GM19239 (cell line): ENCODE results near the gene CHMP3.
"Not testable (repeated sequence)": the region's sequence is repeated elsewhere in the genome, so short reads cannot be mapped to it uniquely, and the experiment has no call there.

ENCODE experiments used
- DNase-seq: peaks from one replicate; pipeline ENCODE4 v3.0.0; 2011; ENCODE audit warnings: low spot score; ENCODE audit not compliant: insufficient read length
- FAIRE-seq: peaks from 2 replicates; lab custom pipeline; 2011; peaks lifted over from hg19 to GRCh38; lab: Jason Lieb, UNC

Gene CHMP3

DNA sequence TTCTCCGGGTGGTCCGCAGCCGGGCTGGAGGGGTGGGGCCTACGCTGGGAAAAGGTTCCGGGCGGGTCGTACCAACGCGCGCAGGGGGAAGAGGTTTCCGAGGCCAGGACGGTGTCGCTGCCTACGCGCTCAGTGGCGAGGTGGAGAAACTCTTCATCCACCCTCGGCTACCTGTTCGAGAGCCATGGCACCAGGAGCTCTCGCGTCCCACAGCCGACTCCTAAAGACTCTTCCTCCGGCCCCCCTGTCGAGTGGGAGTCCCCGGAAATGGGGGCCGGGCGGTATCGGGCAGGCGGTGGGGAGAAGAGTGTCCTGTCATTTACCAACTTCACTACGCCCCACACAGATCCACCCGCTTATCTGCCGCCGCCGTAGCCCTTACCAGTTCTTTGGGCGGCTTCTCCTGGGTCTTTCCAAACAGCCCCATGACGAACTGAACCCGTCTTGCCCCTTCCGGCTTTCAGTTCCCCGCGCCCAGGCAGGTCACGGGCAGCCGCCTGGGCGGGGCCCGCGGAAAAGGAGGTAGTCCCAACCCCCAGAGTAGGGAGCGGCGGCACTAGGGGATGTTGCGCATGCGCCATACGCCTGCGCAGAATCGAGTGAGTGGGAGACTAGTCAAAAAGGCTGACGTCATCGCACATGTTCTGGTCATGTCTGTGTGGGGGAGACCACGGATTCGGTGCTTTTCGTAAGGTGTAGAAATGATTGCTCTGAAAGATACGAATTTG lies at the start of gene CHMP3:
Gene CHMP3 (minus strand): TSS at position 522 of the 728 bp plus-strand sequence. CDS start 95 bp downstream, at position 427.
- FAIRE-seq, result peak; percentile 93

DNA sequence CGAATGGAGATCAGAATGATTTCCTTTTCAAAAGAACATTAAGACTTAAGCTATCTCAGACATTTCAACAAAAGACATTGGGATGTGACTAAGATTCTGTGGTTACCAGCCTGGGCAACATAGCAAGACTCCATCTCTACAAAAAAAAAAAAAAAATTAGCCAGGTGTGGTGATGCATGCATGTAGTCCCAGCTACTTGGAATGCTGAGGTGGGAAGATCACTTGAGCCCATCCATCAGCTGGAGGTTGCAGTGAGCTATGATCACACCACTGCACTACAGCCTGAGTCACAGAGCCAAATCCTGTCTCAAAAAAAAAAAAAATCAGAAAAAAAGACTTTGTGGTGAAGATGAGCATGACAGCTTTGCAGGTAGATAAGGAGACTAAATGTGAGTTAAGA lies 47.6 kb upstream of the CHMP3 start:
- FAIRE-seq (no peak), DNase-seq (no peak)

More for the DNA sequence above, at the start of gene CHMP3:
- peak; percentile 90 for DNase-seq

DNA sequence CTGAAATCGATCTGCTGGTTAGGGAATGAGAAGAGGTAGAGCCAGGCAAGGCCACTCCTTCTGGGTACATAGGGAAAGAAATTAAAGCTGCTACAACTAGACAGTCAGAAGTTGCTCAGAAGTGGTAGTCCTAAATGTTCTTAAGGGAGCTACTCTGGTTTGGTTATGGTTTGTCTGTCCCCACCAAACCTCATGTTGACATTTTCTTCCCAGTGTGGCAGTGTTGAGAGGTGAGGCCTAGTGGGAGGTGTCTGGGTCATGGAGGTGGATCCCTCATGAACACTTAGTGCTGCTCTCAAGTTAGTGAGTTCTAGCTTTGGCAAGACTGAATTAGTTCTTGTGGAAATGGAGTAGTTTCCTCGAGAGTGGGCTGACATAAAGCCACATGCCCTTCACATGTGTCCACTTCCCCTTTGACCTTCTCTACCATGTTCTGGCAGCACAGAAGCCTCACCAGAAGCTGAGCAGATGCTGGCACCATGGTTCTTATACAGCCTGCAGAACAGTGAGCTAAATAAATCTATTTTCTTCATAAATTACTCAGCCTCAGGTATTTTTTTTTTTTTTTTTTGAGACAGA lies 45.7 kb upstream of the CHMP3 start:
- FAIRE-seq (no peak), DNase-seq (no peak)

DNA sequence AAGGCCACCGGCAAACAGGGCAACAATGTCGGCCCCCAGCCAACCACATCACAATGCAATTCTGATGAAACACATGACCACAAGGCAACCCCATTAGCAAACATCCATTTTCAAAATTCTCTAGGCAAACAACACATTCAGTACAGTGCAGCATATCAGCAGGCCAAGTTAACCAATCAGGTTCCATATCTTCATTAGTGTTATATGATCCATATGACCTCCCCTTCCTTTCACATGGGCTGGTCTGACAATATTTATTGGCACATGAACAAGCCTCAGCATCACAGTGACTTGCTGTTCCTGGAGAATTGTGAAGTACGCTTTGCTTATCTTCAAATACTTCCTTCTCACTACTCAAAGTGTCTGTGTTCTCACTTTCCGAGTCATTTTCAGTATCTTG lies 40.7 kb upstream of the CHMP3 start:
- no peak for FAIRE-seq
- no peak for DNase-seq

DNA sequence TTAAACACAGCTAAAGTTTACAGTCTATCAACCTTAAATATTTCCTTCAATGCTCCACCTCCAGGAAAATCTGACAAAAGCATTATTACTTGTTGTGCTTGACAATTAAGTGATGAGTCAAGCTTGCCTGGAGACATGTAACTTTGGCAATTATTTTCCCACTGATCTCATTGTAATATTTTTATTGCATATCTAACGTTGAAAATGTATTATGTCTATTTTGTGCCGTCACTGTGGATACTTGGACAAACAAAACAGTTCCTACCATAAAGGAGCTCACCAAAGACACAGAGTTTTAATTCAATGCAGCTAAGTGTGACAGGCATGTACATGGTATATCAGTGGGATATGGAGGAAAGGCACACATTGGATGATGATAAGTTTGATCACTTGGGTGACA lies 35.7 kb upstream of the CHMP3 start:
- DNase-seq, result no peak
- FAIRE-seq, result no peak

DNA sequence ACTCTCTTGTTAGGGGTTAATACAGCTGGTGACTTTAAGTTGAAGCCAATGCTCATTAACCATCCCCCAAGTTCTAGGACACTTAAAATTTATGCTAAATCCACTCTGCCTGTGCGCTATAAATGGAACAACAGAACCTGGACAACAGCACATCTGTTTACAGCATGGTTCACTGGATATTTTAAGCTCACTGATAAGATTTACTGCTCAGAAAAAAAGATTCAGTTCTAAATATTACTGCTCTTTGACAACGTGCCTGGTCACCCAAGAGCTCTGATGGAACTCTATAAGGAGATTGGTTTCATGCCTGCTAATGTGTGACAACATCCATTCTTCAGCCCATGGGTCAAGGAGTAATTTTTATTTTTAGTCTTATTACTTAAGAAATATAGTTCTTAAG lies 32.9 kb upstream of the CHMP3 start:
- FAIRE-seq, result no peak
- no peak for DNase-seq

DNA sequence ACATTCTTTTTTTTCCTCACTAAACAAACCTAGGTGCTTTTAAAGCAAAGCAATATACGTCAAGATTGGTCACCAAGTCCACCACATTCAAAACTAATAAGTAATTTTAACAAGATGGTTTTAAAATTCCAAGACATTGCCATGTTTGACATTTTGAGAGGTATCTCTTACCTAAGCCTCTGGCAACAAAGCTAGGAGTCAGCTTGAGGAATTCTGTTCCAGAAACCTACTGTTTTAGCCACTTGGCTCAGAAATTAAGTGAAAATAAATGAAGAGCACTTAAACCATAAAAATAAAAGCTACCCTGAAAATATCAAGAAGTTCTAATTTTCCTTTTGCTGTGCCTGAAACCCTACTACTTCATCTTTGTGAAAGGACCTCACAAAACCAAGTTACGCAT lies 30.0 kb upstream of the CHMP3 start:
- FAIRE-seq (no peak), DNase-seq (no peak)

DNA sequence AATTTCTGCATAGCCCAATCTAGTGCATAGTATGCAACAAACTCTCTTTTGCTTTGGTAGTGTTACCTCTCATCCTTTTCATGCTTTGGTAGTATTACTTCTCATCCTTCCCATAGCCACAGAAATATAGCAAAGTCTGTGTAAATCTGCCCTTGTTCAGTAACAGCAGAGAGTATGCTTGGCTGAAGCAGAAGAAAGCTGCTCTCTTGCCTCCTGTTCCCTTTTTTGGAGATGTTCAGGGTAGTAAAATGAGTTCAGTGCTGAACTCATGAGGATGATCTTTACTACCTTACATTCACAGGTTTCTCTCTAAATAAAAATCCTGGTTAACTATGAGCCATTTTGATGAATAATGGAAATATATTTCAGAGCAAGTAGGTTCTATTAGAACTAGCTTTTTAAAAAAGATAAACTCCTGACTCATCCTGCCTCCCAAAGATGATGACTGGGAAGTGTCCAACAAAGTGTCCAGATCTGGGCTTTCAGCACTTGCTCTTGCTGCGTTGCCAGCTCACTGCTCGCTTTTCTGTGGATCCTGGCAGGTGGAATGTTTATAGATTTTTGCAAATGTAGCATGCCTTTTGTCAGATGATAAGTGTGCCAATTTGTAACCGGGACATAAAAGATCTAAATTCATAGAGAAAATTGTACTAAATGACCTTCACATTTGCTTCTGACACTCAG lies 29.4 kb upstream of the CHMP3 start:
- FAIRE-seq (no peak), DNase-seq (no peak)

DNA sequence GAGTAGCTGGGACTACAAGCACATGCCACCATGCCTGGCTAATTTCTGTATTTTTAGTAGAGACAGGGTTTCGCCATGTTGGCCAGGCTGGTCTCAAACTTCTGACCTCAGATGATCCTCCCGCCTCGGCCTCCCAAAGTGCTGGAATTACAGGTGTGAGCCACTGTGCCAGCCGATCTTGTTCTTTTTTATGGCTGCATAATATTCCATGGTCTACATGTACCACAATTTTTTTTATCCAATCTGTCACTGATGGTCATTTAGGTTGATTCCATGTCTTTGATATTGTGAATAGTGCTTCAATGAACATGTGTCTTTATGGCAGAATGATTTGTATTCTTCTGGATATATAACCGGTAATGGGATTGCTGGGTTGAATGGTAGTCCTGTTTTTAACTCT lies 26.5 kb upstream of the CHMP3 start:
- DNase-seq, FAIRE-seq: not testable (repeated sequence)

DNA sequence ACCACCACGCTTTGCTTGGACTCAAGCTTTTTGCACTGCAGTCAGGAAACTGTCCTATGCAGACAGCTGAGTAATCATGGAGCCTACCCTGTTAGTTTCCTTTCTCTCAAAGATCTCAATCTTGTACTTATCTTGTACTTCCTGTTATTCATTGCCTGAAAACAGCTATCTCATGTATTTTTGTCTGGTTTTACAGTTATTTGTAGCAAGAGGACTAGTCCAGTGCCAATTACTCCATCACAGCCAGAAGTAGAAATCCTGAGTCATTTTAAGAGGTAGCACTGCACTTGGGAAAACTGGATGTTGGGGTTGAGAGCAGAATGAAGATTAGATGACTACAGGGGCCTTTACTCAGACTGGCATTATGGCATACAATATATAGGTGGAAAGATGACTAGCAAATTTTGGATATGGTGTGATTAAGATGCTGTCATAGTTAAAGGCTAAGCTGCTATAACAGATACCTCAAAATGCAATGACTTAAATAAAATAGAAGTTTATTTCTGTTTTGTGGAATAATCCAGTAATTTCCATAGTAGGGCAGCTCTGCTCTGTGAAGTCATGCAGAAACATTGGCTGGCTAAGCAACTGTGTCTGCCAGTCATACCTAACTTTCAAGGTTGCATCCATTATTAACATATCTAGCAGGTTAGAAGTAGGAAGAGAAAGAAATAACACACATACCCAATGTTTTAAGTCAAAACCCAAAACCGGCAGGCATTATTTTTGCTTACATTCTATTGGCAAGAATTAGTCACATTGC lies 21.1 kb upstream of the CHMP3 start:
- DNase-seq (no peak), FAIRE-seq (no peak)

DNA sequence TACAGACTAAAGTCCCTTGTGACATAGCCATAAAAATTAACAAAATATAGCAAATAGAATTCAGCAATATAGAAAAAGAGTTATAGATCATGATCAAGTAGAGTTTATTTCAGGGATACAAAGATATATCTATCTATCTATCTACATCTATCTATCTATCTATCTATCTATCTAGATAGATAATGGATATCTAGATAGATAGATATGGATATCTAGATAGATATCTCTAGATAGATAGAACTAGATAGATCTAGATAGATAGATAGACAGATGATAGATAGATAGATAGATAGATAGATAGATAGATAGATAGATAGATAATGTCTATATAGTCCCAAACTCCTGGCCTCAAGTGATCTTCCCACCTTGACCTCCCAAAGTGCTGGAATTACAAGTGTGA lies 17.3 kb upstream of the CHMP3 start:
- FAIRE-seq, result no peak
- no peak for DNase-seq

DNA sequence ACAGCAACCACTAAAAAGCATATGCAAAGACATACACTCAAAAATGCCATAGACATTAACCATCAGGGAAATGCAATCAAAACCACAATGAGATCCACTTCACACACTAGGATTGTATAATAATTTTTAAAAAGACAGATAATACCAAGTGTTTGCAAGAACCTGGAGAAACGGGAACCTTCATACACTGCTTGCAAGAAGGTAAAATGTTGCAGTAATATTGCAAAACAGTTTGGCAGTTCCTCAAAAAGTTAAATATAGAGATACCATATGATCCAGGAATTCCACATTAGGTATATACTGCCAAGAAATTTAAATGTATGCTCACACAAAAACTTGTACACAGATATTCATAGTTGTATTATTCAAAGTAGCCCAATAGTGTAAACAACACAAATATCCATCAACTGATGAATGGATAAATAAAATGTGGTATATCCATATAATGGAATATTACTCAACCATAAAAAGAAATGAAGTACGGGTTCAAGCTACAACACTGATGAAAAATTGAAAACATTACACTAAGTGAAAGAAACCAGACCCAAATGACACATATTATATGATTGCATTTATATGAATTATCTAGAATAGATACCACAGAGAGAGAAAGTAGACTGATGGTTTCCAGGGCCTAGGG lies 14.7 kb upstream of the CHMP3 start:
- FAIRE-seq (no peak), DNase-seq (no peak)

DNA sequence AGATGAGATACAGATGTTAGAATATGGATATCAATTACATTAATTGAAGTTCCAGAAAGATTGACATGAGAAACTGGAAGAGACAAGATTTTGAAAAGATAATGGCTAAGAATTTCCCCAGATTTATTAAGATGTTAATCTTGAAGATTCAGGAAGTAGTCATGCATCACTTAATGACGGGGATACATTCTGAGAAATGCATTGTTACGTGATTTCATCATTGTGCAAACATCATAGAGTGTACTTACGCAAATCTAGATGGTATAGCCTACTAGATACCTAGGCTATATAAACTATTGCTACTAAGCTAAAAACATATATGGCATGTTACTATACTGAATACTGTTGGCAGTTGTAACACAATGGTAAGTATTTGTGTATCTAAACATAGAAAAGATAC lies 6.8 kb upstream of the CHMP3 start:
- no peak for DNase-seq

DNA sequence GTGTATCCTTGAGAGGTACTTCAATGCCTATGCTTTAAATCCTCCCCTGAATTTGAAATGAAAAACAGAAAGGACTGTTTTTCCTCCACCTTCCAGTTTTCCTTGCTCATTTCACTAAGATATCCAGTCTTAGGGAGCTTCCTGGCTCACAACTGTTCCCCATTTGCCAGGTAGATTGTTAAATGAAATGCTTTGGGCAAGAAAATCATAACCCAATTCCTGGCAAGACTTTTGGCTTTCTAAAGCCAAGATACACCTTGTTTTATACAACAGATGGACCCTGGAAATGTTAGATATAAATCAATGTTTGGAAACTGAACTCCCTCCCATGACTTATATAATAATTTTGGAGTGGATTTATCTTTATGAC lies 3.6 kb upstream of the CHMP3 start:
- DNase-seq (no peak), FAIRE-seq (no peak)

More for the DNA sequence above, 6.8 kb upstream of the CHMP3 start:
- no peak for FAIRE-seq

DNA sequence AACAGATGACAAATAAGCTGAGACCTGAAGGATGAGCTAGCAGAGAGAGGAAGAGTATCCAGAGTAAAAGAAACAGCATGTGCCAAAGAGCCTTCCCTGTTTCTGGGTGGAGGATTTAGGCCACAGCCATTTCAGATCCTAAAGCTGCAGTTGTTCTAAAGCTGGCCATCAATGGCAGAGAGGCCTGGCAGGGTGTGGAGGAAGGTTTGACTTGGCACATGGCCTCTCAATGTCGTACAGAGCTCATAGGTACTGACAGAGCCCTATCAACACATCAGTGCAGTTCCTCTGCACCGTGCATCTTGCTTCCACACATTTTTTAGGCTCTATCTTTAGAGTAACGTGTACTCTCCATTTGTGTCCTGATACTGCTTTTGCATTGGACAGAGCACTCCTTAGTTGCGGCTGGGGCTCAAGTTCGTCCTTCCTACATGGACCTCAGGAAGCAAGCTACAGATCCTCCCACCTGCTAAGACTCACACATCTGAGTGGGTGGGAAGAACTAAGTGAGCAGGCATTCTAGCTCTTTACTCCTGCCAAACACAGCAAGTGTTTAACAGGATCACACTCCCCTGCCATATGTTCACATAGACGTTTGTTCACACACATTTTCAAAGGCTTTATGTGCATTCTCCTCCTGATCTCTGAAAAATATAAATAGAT lies 3.0 kb upstream of the CHMP3 start:
- no peak for DNase-seq
- FAIRE-seq, result no peak

DNA sequence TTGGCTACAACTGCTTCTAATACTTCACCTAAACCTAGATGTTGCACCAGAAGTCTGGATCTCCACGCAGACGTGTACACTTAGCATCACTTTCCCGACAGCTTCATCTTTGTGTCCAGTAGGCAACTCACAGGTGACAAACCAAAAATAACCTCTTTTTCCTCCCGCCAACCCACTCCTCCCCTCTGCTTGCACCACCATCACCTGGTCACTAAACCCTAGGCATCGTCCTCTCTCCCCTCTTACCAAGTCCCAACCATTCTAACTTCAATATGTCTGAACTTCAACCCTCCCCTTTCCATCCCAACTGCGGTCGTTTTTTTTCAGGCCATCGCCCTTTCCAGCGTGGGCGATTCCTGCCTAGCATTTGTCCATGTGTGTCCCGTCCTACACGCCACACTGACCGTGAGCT lies 413 bp upstream of the CHMP3 start:
- FAIRE-seq, result no peak

DNA sequence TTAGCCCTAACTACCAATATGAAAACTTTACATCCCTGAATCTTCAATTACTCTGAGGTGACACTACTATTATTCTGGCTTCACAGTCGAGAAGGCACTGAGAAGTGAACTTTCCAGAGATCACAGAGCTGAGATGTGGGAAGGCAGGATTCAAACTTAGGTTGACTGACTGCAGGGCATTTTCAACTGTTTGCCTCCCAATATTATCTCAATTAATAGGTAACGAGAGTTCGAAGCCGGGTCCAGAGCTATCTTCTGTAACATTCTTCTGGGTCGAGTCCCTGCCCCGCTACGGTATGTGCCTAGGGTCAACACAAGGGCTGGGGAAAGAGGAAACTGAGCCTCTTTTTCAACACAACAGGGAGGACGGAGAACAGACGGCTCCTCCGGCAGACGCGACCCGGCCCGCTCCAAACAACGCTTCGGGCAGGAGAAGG lies 740 bp downstream of the CHMP3 start:
- no peak for FAIRE-seq
- no peak for DNase-seq

More for the DNA sequence above, 413 bp upstream of the CHMP3 start:
- DNase-seq, result no peak

DNA sequence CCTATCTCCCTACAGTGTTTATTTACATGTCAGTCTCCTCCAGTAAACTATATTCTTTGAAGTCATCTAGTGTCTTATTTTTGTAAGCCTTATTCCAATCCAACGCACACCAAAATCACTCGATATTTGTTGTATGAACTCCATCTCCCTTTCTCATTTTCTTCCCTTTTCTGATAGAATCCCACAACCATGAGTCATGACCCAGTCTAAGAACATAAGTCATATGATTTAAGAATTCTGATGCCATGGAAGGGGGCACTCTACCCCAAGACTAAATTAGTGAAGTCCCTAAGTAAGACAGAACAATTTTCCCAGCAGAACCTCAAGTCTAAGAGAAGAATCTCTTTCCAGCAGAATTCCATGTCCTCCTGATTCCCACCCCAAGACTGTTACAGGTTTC lies 5.4 kb downstream of the CHMP3 start:
- FAIRE-seq, result no peak
- DNase-seq, result no peak

DNA sequence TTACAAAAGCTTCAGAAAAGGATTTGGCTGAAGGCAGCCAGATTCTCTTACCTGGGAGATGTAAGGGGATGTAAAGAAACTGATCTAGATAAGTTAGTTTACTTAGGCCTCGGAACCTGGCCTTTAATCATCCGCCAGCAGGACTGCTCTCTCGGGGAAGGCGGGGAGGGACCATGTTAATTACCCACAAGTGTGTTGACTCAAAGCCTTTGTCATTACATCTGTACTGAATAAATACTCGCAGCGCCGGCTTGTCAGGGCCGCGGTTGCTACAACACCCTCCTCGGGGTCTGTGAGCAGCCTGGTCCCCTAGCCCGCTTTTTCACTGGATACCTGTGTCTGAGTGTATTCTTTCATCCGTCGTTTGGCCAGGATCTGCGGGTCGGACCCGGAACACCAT lies 6.7 kb downstream of the CHMP3 start:
- FAIRE-seq (no peak), DNase-seq (no peak)

DNA sequence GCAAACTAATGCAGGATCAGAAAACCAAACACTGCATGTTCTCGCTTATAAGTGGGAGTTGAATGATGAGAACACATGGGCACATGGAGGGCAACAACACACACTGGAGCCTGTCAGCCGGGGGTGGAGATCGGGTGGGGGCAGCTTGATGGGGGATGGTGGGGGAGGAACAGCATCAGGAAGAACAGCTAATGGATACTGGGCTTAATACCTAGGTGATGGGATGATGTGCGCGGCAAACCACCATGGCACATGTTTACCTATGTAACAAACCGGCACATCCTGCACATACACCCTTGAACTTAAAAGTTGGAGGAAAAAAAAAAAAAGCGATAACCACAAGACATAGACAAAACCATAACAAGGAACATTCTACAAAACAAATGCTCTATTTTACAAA lies 10.4 kb downstream of the CHMP3 start:
- no peak for FAIRE-seq
- DNase-seq, result no peak
